ENCODE data around the gene NRIP2. TPM values are rescaled to one million over a fixed set of nuclear protein-coding genes. Genes with fewer than 3 reads are reported as not detected.

Gene NRIP2
- polyA plus RNA-seq, 1 donor from 2014 or later, result not detected

GRCh38 chr12:2796187-2796666 is 38.6 kb downstream of the NRIP2 start:
- no peak for TF ChIP-seq EP300 (conservative IDR thresholded peaks at IDR 0.05; ENCODE audit: poor library complexity, severe bottlenecking)
- no peak for TF ChIP-seq CTCF (IDR thresholded peaks at IDR 0.05; ENCODE audit: poor library complexity, severe bottlenecking)
- no peak for TF ChIP-seq MXI1 (conservative IDR thresholded peaks at IDR 0.05; ENCODE audit: poor library complexity, severe bottlenecking)
- TF ChIP-seq REST (IDR thresholded peaks at IDR 0.05; ENCODE audit: borderline replicate concordance), result peak; percentile 5
- TF ChIP-seq SMC3 (conservative IDR thresholded peaks at IDR 0.05; ENCODE audit: poor library complexity), result peak; percentile 41
- TF ChIP-seq EZH2 (IDR thresholded peaks at IDR 0.05; ENCODE audit: borderline replicate concordance, insufficient read depth, low read length, poor library complexity, severe bottlenecking), result no peak
- no peak for TF ChIP-seq POLR2AphosphoS5 (IDR thresholded peaks at IDR 0.05)
- no peak for TF ChIP-seq TAF1 (IDR thresholded peaks at IDR 0.05; ENCODE audit: low read depth)
- H3K27me3 ChIP-seq (ENCODE audit: insufficient read depth, low read depth, low read length), result no peaks in the 10 kb centered on the region
- H3F3A ChIP-seq (ENCODE audit: insufficient read depth, low read length, poor library complexity, severe bottlenecking), result peaks cover 4% of the 10 kb centered on the region
- H3K4me3 ChIP-seq (ENCODE audit: low read length), result peak overlapping the region; percentile 91
- peak overlapping the region; percentile 97 for H3K4me2 ChIP-seq (ENCODE audit: low read length)
- H3K36me3 ChIP-seq (ENCODE audit: insufficient read depth, low read length), result peaks cover 13% of the 10 kb centered on the region
- H3K9me2 ChIP-seq (ENCODE audit: insufficient read depth, low read length), result no peaks in the 10 kb centered on the region
- peaks cover 22% of the 10 kb centered on the region for H3K79me2 ChIP-seq (replicated peaks; ENCODE audit: insufficient read depth, low read length)
- H2AFZ ChIP-seq (ENCODE audit: low read depth, low read length), result peak overlapping the region; percentile 65
- H3K27ac ChIP-seq (ENCODE audit: low read length), result peak overlapping the region; percentile 72
- H3K9me3 ChIP-seq (ENCODE audit: low read length), result no peaks in the 10 kb centered on the region
- H4K20me1 ChIP-seq (ENCODE audit: insufficient read depth), result peaks cover 5% of the 10 kb centered on the region
- H3K9ac ChIP-seq (ENCODE audit: low read length), result peak overlapping the region; percentile 82

- no peaks in the 10 kb centered on the region for H3K9me3 ChIP-seq (ENCODE audit: low read length)
- H3K27me3 ChIP-seq (ENCODE audit: insufficient read depth, low read depth, low read length), result no peaks in the 10 kb centered on the region
- H3K4me3 ChIP-seq (ENCODE audit: low read length), result peak overlapping the region; percentile 91
- H3K36me3 ChIP-seq (ENCODE audit: insufficient read depth, low read length), result peaks cover 13% of the 10 kb centered on the region
- peaks cover 4% of the 10 kb centered on the region for H3F3A ChIP-seq (ENCODE audit: insufficient read depth, low read length, poor library complexity, severe bottlenecking)
- H4K20me1 ChIP-seq (ENCODE audit: insufficient read depth), result peaks cover 5% of the 10 kb centered on the region
- TF ChIP-seq SMC3 (conservative IDR thresholded peaks at IDR 0.05; ENCODE audit: poor library complexity), result no peak
- TF ChIP-seq RAD21 (conservative IDR thresholded peaks at IDR 0.05), result no peak
- TF ChIP-seq EP300 (conservative IDR thresholded peaks at IDR 0.05; ENCODE audit: poor library complexity, severe bottlenecking), result no peak
- peak; percentile 71 for TF ChIP-seq MXI1 (conservative IDR thresholded peaks at IDR 0.05; ENCODE audit: poor library complexity, severe bottlenecking)
- no peak for TF ChIP-seq CTCF (IDR thresholded peaks at IDR 0.05; ENCODE audit: poor library complexity, severe bottlenecking)
- TF ChIP-seq POLR2AphosphoS5 (IDR thresholded peaks at IDR 0.05), result peak; percentile 67
- peak overlapping the region; percentile 72 for H3K27ac ChIP-seq (ENCODE audit: low read length)
- peaks cover 22% of the 10 kb centered on the region for H3K79me2 ChIP-seq (replicated peaks; ENCODE audit: insufficient read depth, low read length)
- no peaks in the 10 kb centered on the region for H3K9me2 ChIP-seq (ENCODE audit: insufficient read depth, low read length)
- peak overlapping the region; percentile 82 for H3K9ac ChIP-seq (ENCODE audit: low read length)
- H3K4me2 ChIP-seq (ENCODE audit: low read length), result peak overlapping the region; percentile 97
- H2AFZ ChIP-seq (ENCODE audit: low read depth, low read length), result peak overlapping the region; percentile 65
These were observed 39.3 kb downstream of the NRIP2 start for GRCh38 chr12:2795291-2796186.
